Measurements from ENCODE around the gene SPATA31C2.

SPATA31C2 gene

DNA sequence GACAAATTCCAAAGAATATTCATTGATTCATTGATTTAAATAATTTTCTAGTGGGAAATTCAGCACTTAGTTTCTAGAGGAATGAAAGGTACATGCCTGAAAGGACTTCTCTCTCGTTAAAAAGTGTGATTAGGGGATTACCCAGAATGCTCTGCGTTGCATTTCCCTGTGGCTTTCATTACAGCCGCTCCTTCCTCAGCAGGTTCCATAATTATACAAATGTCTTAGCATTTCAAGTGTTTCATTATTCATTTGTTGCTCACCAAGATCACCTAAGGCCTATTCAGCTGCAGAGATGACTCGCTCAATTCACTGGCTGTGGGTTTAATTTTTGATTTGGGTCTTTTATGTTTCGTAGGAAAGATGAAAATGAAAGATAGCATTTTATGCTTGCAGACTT, 52.8 kb downstream of the SPATA31C2 start:
- TF ChIP-seq, protein P1, sequence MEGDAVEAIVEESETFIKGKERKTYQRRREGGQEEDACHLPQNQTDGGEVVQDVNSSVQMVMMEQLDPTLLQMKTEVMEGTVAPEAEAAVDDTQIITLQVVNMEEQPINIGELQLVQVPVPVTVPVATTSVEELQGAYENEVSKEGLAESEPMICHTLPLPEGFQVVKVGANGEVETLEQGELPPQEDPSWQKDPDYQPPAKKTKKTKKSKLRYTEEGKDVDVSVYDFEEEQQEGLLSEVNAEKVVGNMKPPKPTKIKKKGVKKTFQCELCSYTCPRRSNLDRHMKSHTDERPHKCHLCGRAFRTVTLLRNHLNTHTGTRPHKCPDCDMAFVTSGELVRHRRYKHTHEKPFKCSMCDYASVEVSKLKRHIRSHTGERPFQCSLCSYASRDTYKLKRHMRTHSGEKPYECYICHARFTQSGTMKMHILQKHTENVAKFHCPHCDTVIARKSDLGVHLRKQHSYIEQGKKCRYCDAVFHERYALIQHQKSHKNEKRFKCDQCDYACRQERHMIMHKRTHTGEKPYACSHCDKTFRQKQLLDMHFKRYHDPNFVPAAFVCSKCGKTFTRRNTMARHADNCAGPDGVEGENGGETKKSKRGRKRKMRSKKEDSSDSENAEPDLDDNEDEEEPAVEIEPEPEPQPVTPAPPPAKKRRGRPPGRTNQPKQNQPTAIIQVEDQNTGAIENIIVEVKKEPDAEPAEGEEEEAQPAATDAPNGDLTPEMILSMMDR (IDR thresholded peaks at IDR 0.05; ENCODE audit: low read depth, low read length): no peak
- no peak overlapping the region for H3K27ac ChIP-seq
- H3K9me3 ChIP-seq (ENCODE audit: severe bottlenecking): no peaks in the 10 kb centered on the region
- no peaks in the 10 kb centered on the region for H3K27me3 ChIP-seq (ENCODE audit: insufficient read depth, low read depth, severe bottlenecking)
- H3K36me3 ChIP-seq: no peaks in the 10 kb centered on the region
- no peak overlapping the region for H3K4me3 ChIP-seq (ENCODE audit: low read depth, low read length)
- DNase-seq: no peak

DNA sequence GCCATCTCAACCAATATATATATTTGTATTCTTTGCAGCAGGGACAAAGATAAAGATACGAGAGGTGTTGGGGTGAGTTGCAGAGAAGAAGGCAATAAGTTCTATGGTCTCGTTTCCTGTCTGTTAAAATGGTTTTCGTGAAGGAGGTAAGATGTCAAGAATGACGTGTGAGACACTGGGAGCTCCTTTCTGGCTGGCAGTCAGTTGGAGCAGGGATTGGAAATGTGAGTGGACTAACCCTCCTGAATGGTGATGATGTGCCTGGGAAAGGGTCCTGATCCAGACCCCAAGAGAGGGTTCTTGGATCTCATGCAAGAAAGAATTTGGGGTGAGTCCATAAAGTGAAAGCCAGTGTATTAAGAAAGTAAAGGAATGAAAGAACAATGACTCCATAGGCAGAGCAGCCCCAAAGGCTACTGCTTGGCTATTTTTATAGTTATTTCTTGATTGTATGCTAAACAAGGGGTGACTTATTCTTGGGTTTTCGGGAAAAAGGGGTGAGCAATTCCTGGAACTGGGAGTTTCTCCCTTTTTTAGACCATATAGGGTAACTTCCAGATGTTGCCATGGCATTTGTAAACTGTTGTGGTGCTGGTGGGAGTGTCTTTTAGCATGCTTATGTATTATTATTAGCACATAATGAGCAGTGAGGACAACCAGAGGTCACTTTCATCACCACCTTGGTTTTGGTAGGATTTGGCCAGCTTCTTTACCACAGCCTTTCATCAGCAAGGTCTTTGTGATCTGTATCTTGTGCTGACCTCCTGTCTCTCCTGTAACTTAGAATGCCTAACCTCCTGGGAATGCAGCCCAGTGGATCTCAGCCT, 53.7 kb downstream of the SPATA31C2 start:
- DNase-seq: no peak
- TF ChIP-seq, protein P1 (IDR thresholded peaks at IDR 0.05; ENCODE audit: low read depth, low read length): no peak
- no peaks in the 10 kb centered on the region for H3K27me3 ChIP-seq (ENCODE audit: insufficient read depth, low read depth, severe bottlenecking)
- no peaks in the 10 kb centered on the region for H3K9me3 ChIP-seq (ENCODE audit: severe bottlenecking)
- H3K27ac ChIP-seq: no peak overlapping the region
- no peaks in the 10 kb centered on the region for H3K36me3 ChIP-seq
- no peak overlapping the region for H3K4me3 ChIP-seq (ENCODE audit: low read depth, low read length)

Data from WERI-Rb-1 (cell line).